ENCODE data around the gene DNAJC1.

Gene DNAJC1, protein sequence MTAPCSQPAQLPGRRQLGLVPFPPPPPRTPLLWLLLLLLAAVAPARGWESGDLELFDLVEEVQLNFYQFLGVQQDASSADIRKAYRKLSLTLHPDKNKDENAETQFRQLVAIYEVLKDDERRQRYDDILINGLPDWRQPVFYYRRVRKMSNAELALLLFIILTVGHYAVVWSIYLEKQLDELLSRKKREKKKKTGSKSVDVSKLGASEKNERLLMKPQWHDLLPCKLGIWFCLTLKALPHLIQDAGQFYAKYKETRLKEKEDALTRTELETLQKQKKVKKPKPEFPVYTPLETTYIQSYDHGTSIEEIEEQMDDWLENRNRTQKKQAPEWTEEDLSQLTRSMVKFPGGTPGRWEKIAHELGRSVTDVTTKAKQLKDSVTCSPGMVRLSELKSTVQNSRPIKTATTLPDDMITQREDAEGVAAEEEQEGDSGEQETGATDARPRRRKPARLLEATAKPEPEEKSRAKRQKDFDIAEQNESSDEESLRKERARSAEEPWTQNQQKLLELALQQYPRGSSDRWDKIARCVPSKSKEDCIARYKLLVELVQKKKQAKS

DNA sequence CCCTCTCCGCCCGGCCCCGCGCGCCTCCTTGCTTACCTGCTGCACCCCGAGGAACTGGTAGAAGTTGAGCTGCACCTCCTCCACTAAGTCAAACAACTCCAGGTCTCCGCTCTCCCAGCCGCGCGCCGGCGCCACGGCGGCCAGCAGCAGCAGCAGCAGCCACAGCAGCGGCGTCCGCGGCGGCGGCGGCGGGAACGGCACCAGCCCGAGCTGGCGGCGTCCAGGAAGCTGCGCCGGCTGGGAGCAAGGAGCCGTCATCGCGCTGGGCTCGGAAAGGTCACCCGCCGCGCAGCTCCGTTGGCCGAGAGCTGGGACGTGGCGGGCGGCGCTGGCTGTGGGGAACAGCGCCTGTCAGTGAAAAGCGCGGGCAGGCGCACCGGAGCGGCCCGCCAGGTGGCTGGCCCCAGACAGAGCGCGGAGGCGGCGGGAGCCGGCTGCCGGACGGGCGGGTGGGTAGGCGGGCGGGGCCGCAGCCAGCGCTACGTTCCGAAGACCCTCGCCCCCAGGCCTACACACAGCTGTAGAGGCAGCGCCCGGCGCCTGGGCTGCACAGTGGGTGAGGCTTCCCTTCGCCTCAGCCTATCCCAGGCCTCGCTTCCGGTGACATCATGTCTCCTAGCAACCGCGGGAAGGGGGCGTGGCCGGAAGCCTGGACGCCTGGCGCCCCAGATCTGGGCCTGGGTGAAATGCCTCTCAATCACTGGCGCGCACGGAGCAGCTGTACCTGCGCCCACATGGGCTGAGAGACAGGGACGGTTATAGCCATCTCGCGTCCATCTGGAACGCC lies at the start of gene DNAJC1:
DNAJC1 (minus strand) TSS at position 554 of the 787 bp plus-strand sequence; CDS start at position 258, 296 bp downstream.
- TF ChIP-seq, protein P1, sequence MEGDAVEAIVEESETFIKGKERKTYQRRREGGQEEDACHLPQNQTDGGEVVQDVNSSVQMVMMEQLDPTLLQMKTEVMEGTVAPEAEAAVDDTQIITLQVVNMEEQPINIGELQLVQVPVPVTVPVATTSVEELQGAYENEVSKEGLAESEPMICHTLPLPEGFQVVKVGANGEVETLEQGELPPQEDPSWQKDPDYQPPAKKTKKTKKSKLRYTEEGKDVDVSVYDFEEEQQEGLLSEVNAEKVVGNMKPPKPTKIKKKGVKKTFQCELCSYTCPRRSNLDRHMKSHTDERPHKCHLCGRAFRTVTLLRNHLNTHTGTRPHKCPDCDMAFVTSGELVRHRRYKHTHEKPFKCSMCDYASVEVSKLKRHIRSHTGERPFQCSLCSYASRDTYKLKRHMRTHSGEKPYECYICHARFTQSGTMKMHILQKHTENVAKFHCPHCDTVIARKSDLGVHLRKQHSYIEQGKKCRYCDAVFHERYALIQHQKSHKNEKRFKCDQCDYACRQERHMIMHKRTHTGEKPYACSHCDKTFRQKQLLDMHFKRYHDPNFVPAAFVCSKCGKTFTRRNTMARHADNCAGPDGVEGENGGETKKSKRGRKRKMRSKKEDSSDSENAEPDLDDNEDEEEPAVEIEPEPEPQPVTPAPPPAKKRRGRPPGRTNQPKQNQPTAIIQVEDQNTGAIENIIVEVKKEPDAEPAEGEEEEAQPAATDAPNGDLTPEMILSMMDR (IDR thresholded peaks at IDR 0.05) = no peak
- peak within 1 kb of the TSS; percentile 97 for H3K4me3 ChIP-seq
- DNase-seq (ENCODE audit: low spot score) = peak; percentile 97
- peak within 1 kb of the TSS; percentile 84 to 98 for H3K27ac ChIP-seq

DNA sequence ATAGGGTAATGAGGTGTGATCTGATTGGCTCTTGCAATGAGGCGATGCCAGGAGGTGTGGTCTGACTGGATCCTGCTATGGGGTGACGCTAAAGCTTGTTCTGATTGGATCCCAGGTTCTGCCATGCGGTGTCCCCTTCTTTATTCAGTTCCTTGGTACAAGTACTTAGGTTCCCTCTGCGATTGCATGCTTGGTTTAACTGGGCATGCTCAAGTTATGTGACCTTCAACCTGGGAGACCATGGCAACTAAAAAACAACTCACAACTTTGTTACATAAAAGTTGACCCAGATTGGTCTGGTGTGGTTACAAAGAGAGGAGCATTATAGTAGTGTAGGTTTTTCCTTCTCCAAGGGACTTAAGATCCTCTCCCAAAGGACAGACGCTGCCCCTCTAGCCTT lies 49.5 kb upstream of the DNAJC1 start:
- no peak for DNase-seq (ENCODE audit: low spot score)
- TF ChIP-seq, protein P1 (IDR thresholded peaks at IDR 0.05) = no peak
- H3K27ac ChIP-seq = no peak overlapping the region
- H3K4me3 ChIP-seq = no peak overlapping the region

DNA sequence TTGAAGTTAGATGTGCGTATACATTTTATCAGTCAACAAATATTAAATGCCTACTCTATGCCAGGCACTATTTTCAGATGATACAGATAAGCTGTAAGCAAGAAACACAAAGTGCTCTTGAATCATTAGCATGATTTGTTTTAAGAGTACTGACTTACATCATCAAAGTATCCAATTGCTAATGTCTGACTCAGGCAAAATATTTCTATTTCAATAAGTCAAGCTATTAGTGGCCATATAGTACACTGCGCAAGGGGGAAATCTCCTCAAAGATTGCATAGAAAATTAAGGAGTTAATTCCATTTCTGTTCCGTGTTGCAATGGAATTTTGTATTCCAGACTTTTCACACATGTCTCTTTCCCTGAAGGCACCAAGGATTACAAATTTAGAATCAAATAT lies 46.1 kb upstream of the DNAJC1 start:
- TF ChIP-seq, protein P1 (IDR thresholded peaks at IDR 0.05) = no peak
- no peak for DNase-seq (ENCODE audit: low spot score)
- no peak overlapping the region for H3K4me3 ChIP-seq
- H3K27ac ChIP-seq = no peak overlapping the region

DNA sequence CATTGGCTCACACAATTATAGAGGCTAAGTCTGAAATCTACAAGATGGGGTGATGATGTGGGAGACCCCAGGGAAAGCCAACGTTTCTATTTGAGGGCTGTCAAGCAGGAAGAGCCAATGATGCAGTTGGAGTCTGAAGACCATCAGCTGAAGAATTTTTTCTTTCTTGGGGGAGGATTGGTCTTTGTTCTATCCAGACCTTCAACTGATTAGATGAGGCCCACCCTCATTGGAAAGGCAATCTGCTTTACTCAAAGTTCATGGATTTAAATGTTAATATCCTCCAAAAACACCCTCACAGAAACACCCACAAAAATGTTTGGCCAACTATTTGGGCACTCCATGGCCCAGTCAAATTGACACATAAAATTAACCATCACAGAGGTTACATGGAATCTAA lies 44.3 kb upstream of the DNAJC1 start:
- TF ChIP-seq, protein P1 (IDR thresholded peaks at IDR 0.05) = no peak
- DNase-seq (ENCODE audit: low spot score) = no peak
- H3K4me3 ChIP-seq = no peak overlapping the region
- no peak overlapping the region for H3K27ac ChIP-seq

DNA sequence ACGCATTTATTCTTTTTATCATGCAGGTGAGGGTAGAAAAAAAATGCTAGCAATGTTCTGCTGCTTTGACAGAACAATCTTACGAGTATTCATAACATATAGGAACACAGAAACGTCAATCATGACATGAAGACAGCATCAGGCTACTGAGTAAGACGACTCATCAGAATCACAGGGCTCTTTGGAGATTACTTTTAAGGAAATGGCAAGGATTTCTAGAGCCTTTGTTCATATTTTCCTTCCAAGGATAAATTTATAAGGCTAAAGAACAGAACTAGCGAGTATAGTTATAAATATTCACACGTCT lies 39.8 kb upstream of the DNAJC1 start:
- no peak overlapping the region for H3K4me3 ChIP-seq
- H3K27ac ChIP-seq = no peak overlapping the region
- TF ChIP-seq, protein P1 (IDR thresholded peaks at IDR 0.05) = no peak
- no peak for DNase-seq (ENCODE audit: low spot score)

DNA sequence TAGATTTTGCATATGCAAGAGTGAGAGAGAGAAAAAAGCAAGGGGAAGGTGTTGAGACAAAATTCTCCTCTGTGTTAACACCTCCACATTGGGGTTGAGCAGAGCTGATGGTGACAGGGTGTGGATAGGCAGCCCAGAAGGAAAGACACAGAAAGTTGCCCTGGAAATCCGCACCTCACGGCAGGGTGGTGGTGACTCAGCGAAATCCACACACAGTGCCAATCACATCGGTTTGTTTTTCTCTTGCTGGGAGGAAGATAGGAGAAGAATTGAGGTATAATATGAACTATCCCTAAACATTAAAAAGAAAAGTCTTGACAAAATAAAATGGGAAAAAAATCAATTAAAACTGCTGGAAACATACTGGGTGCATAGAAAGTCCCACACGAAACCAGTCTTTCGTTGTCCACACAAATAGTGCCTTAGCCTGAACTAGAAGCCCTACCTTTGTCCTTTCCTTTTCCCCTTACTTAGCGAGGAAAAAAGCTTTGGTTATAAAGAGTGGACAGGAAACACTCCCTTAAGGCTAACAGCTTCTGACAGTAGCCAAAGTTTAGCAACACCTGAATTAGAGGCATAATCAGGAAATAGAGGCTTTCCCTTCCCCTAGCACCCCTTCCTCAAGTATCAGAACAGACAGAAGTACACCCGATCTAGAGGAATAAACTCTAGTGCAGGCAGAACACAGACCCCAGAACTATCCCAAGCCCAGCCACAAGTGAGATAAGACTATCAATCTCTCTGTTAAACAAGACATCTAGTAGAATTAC lies 39.2 kb upstream of the DNAJC1 start:
- Histone ChIP-seq H3K27ac (no peak overlapping the region), H3K4me3 (no peak overlapping the region)
- DNase-seq (ENCODE audit: low spot score) = no peak
- TF ChIP-seq, protein P1 (IDR thresholded peaks at IDR 0.05) = no peak
